HEK293 (cell line): Measurements from ENCODE around the gene KRT14.

Experiments
- CTCF ChIA-PET: fragments of 350-600 bp; formaldehyde crosslinking; extraction: SDS; loops from one replicate; lab custom pipeline; 2021; ENCODE audit warnings: antibody characterized with exemption; lab: Yijun Ruan, JAX
- POLR2A ChIA-PET: fragments of 300-600 bp; formaldehyde crosslinking; extraction: SDS; loops from one replicate; lab custom pipeline; 2020; ENCODE audit warnings: antibody characterized with exemption, inconsistent platforms; lab: Yijun Ruan, JAX
- H3K27ac ChIP-seq: fragments of 200-500 bp; sonication (Bioruptor generic); 2 replicates; pipeline ENCODE4 v1.5.1; 2014; ENCODE audit warnings: low read depth, low read length, control low read depth, inconsistent platforms; ENCODE audit errors: extremely low read depth
- H3K36me3 ChIP-seq, 2 experiments: fragments of 200-500 bp in 1 of 2; sonication (Bioruptor generic) in 1 of 2; 1 replicate in 1 of 2; 2 replicates in 1 of 2; pipeline ENCODE4 v1.5.1; 2014 to 2017; ENCODE audit warnings: inconsistent platforms in 2 of 2, low read length in 2 of 2; ENCODE audit not compliant: control insufficient read depth in 2 of 2, insufficient read depth in 1 of 2
- H3K4me1 ChIP-seq: fragments of 200-500 bp; sonication (Bioruptor generic); 2 replicates; pipeline ENCODE4 v1.5.1; 2014; ENCODE audit warnings: mild to moderate bottlenecking, low read length, inconsistent platforms; ENCODE audit not compliant: control insufficient read depth, insufficient read depth
- H3K4me3 ChIP-seq: 2 replicates; pipeline ENCODE4 v1.5.1; 2011; ENCODE audit warnings: low read depth, mild to moderate bottlenecking, control low read depth, low read length, moderate library complexity
- H3K9me3 ChIP-seq: fragments of 200-500 bp; sonication (Bioruptor generic); 2 replicates; pipeline ENCODE4 v1.5.1; 2014; ENCODE audit warnings: low read depth, low read length, inconsistent platforms; ENCODE audit not compliant: control insufficient read depth, insufficient read depth
- CTCF ChIP-seq: fragments of 450-650 bp; formaldehyde crosslinking; IDR thresholded peaks from 2 replicates; pipeline ENCODE4 v1.5.1; 2016; ENCODE audit warnings: missing biosample characterization, missing genetic modification characterization
- IKZF3 ChIP-seq: fragments of 450-650 bp; IDR thresholded peaks from 2 replicates; pipeline ENCODE4 v1.5.0; 2018; ENCODE audit warnings: missing biosample characterization, mild to moderate bottlenecking, missing genetic modification characterization, moderate library complexity
- KLF1 ChIP-seq: fragments of 450-650 bp; formaldehyde crosslinking; IDR thresholded peaks from 2 replicates; pipeline ENCODE4 v1.5.1; 2016; ENCODE audit warnings: missing biosample characterization, missing genetic modification characterization
- OVOL3 ChIP-seq: fragments of 450-650 bp; formaldehyde crosslinking; IDR thresholded peaks from 2 replicates; pipeline ENCODE4 v1.5.1; 2016; ENCODE audit warnings: missing biosample characterization, missing genetic modification characterization
- PRDM6 ChIP-seq: fragments of 450-650 bp; formaldehyde crosslinking; IDR thresholded peaks from 2 replicates; pipeline ENCODE4 v1.5.1; 2017; ENCODE audit warnings: missing biosample characterization, missing genetic modification characterization
- SCRT2 ChIP-seq: fragments of 450-650 bp; formaldehyde crosslinking; IDR thresholded peaks from 2 replicates; pipeline ENCODE4 v1.5.1; 2016; ENCODE audit warnings: missing biosample characterization, missing genetic modification characterization
- YY2 ChIP-seq: fragments of 450-650 bp; formaldehyde crosslinking; IDR thresholded peaks from 2 replicates; pipeline ENCODE4 v1.5.1; 2016; ENCODE audit warnings: missing biosample characterization, missing genetic modification characterization
- ZBTB7A ChIP-seq: fragments of 450-650 bp; formaldehyde crosslinking; IDR thresholded peaks from 2 replicates; pipeline ENCODE4 v1.5.1; 2016; ENCODE audit warnings: low read depth, missing biosample characterization, missing genetic modification characterization
- ZEB2 ChIP-seq: fragments of 450-650 bp; formaldehyde crosslinking; IDR thresholded peaks from 2 replicates; pipeline ENCODE4 v1.5.1; 2016; ENCODE audit warnings: missing biosample characterization, missing genetic modification characterization
- ZFHX2 ChIP-seq: fragments of 450-650 bp; formaldehyde crosslinking; conservative IDR thresholded peaks from 2 replicates; pipeline ENCODE4 v1.5.1; 2016; ENCODE audit warnings: missing biosample characterization, missing genetic modification characterization
- ZNF10 ChIP-seq: fragments of 450-650 bp; formaldehyde crosslinking; IDR thresholded peaks from 2 replicates; pipeline ENCODE4 v1.5.1; 2017; ENCODE audit warnings: missing biosample characterization, missing genetic modification characterization
- ZNF133 ChIP-seq: fragments of 450-650 bp; formaldehyde crosslinking; IDR thresholded peaks from 2 replicates; pipeline ENCODE4 v1.5.1; 2016; ENCODE audit warnings: missing biosample characterization, missing genetic modification characterization
- ZNF146 ChIP-seq: fragments of 450-650 bp; formaldehyde crosslinking; IDR thresholded peaks from 2 replicates; pipeline ENCODE4 v1.5.1; 2016; ENCODE audit warnings: missing biosample characterization, missing genetic modification characterization
- ZNF221 ChIP-seq: fragments of 450-650 bp; formaldehyde crosslinking; IDR thresholded peaks from 2 replicates; pipeline ENCODE4 v1.5.1; 2017; ENCODE audit warnings: missing biosample characterization, missing genetic modification characterization, borderline replicate concordance
- ZNF311 ChIP-seq: fragments of 450-650 bp; formaldehyde crosslinking; IDR thresholded peaks from 2 replicates; pipeline ENCODE4 v1.5.1; 2017; ENCODE audit warnings: missing biosample characterization, missing genetic modification characterization, borderline replicate concordance
- ZNF341 ChIP-seq: fragments of 450-650 bp; formaldehyde crosslinking; IDR thresholded peaks from 2 replicates; pipeline ENCODE4; 2016; ENCODE audit warnings: low read depth, missing biosample characterization, missing genetic modification characterization
- ZNF404 ChIP-seq: fragments of 450-650 bp; formaldehyde crosslinking; IDR thresholded peaks from 2 replicates; pipeline ENCODE4 v1.5.1; 2017; ENCODE audit warnings: missing biosample characterization, missing genetic modification characterization
- ZNF521 ChIP-seq: fragments of 450-650 bp; formaldehyde crosslinking; IDR thresholded peaks from 2 replicates; pipeline ENCODE4 v1.5.1; 2017; ENCODE audit warnings: missing biosample characterization, mild to moderate bottlenecking, missing genetic modification characterization
- ZNF558 ChIP-seq: fragments of 450-650 bp; formaldehyde crosslinking; IDR thresholded peaks from 2 replicates; pipeline ENCODE4 v1.5.1; 2016; ENCODE audit warnings: missing biosample characterization, missing genetic modification characterization
- ZNF560 ChIP-seq: fragments of 450-650 bp; formaldehyde crosslinking; IDR thresholded peaks from 2 replicates; pipeline ENCODE4 v1.5.1; 2017; ENCODE audit warnings: missing biosample characterization, missing genetic modification characterization, borderline replicate concordance
- ZNF571 ChIP-seq: fragments of 450-650 bp; formaldehyde crosslinking; IDR thresholded peaks from 2 replicates; pipeline ENCODE4 v1.5.0; 2017; ENCODE audit warnings: missing biosample characterization, missing genetic modification characterization
- ZNF600 ChIP-seq: fragments of 450-650 bp; formaldehyde crosslinking; IDR thresholded peaks from 2 replicates; pipeline ENCODE4 v1.5.1; 2016; ENCODE audit warnings: missing biosample characterization, missing genetic modification characterization
- ZNF621 ChIP-seq: fragments of 450-650 bp; formaldehyde crosslinking; IDR thresholded peaks from 2 replicates; pipeline ENCODE4 v1.5.1; 2017; ENCODE audit warnings: missing biosample characterization, missing genetic modification characterization
- ZNF623 ChIP-seq: fragments of 450-650 bp; formaldehyde crosslinking; IDR thresholded peaks from 2 replicates; pipeline ENCODE4 v1.5.1; 2016; ENCODE audit warnings: missing biosample characterization, missing genetic modification characterization
- ZNF629 ChIP-seq: fragments of 450-650 bp; formaldehyde crosslinking; IDR thresholded peaks from 2 replicates; pipeline ENCODE4 v1.5.1; 2017; ENCODE audit warnings: missing biosample characterization, missing genetic modification characterization

Gene KRT14

GRCh38 chr17:41552455-41552854 is 34.2 kb downstream of the KRT14 start:
- H3K36me3 ChIP-seq, result no peaks in the 10 kb centered on the region
- H3K9me3 ChIP-seq, result no peaks in the 10 kb centered on the region
- TF ChIP-seq ZNF600 (no peak), ZNF404 (no peak), PRDM6 (no peak), ZNF133 (no peak), OVOL3 (tag by site-specific recombination) (no peak), SCRT2 (tag by site-specific recombination) (no peak), YY2 (no peak), ZNF311 (tag by site-specific recombination) (no peak), ZNF146 (tag by site-specific recombination) (no peak), ZNF341 (tag by site-specific recombination) (no peak), ZNF629 (no peak), KLF1 (tag by site-specific recombination) (no peak), ZNF521 (tag by site-specific recombination) (no peak), ZFHX2 (tag by site-specific recombination) (no peak), IKZF3 (tag by site-specific recombination) (no peak), ZNF221 (tag by site-specific recombination) (no peak), ZNF558 (tag by site-specific recombination) (no peak), ZNF571 (tag by site-specific recombination) (no peak)
- H3K27ac ChIP-seq, result no peak overlapping the region
- H3K4me1 ChIP-seq, result no peaks in the 10 kb centered on the region
- ChIA-PET POLR2A (interaction anchor here (0.5 kb wide), 1 partner anchor 96 kb away, joined by 4 read pairs; no protein-coding TSS in a partner anchor), CTCF (interaction anchor here (0.9 to 16.6 kb wide), 6 partner anchors 27 to 749 kb away, joined by 3 to 546 read pairs (median 4); no protein-coding TSS in a partner anchor)
- H3K4me3 ChIP-seq, result no peak overlapping the region

GRCh38 chr17:41551365-41551764 is 35.3 kb downstream of the KRT14 start:
- no peak overlapping the region for H3K27ac ChIP-seq
- no peak for TF ChIP-seq CTCF (tag by site-specific recombination)
- TF ChIP-seq ZNF10 (tag by site-specific recombination), result no peak
- TF ChIP-seq ZNF621 (tag by site-specific recombination), result no peak
- no peak for TF ChIP-seq ZNF623 (tag by site-specific recombination)
- TF ChIP-seq ZEB2 (tag by site-specific recombination), result no peak
- no peak for TF ChIP-seq ZNF560
- no peak for TF ChIP-seq ZBTB7A
- TF ChIP-seq, all 188 proteins: peak for 0
- CTCF ChIA-PET, result interaction anchor here (0.6 to 16.6 kb wide), 14 partner anchors 8 to 693 kb away, joined by 3 to 546 read pairs (median 46); partner anchors contain the start of genes KRT20, KRT36 and KRT9
- Histone ChIP-seq H3K4me1 (no peaks in the 10 kb centered on the region), H3K9me3 (no peaks in the 10 kb centered on the region), H3K36me3 (no peaks in the 10 kb centered on the region), H3K4me3 (no peak overlapping the region)
- POLR2A ChIA-PET, result interaction anchor here (1.5 kb wide), 1 partner anchor 235 kb away, joined by 3 read pairs; the partner anchor contains the start of gene JUP
